WTC11 (cell line): Measurements from ENCODE around the gene ARIH1.

Experiments used
- MYBL2 ChIP-seq: sonication (generic); formaldehyde crosslinking; IDR thresholded peaks from 2 replicates; pipeline ENCODE4 v1.8.1; 2023; ENCODE audit warnings: mild to moderate bottlenecking, moderate library complexity, missing genetic modification reagents
- ZNF512 ChIP-seq: sonication (generic); formaldehyde crosslinking; IDR thresholded peaks from 2 replicates; pipeline ENCODE4 v1.8.1; 2022; ENCODE audit warnings: missing genetic modification reagents, borderline replicate concordance

DNA sequence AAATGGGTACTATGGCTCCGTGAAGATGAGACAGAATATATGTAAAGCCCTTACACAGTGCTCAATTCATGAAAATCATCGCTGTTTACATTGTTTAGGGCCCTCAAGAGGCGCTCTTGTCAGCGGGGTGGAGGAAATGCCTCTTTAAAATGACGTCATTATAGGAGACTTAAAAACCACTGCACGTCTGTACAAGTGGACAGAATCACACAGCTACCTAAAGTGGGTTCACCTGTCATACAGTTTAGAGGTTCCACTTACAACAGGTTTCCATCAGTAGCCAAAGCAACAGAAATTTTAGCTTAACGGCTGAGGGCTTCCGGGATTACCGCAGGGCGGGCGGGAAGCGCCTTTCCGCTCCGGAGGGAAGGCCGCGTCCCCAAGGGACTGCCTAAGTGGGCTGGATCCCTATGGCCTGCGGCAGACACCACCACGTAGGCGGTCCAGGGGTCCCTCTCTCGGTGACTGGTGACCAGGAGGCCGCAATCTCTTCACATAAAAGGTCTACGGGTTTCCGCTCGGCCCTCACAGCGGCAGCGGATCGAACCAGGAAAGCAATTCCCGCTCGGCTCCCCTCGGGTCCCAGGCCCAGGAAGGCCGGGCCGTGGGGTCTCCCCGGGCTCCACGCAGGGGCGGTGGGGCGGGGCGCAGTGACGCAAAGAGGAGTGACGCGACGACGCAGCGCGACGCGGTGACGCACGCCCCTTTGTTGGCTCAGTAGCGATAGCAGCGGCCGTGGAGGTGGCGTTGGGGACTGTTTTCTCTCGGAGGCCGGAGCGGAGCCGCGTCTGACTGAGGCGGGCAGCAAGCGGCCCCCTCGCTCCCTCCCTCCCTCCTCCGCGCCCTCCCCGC lies at the start of gene ARIH1:
- TF ChIP-seq ZNF512 (no peak), MYBL2 (CRISPR knock-in tag) (peak; percentile 31; the same call in 1 of the 2 replicates)
